HepG2 (cell line): Measurements from ENCODE around the gene KDM4B.

Source experiments
- EZH2 ChIP-seq: conservative IDR thresholded peaks from 2 replicates; pipeline ENCODE4 v1.6.1; 2012; ENCODE audit warnings: mild to moderate bottlenecking, low read depth, low read length, moderate library complexity
- JUN ChIP-seq: sonication (generic); formaldehyde crosslinking; IDR thresholded peaks from 2 replicates; pipeline ENCODE4 v1.4.0; 2020; ENCODE audit warnings: mild to moderate bottlenecking, missing genetic modification reagents
- POLR2A ChIP-seq, 2 experiments: IDR thresholded peaks; 2 replicates each; pipeline ENCODE4 v1.6.1; 2011; ENCODE audit warnings: low read depth in 2 of 2, low read length in 2 of 2, mild to moderate bottlenecking in 1 of 2, moderate library complexity in 1 of 2; ENCODE audit not compliant: insufficient read depth in 1 of 2
- SIN3A ChIP-seq: IDR thresholded peaks from 2 replicates; pipeline ENCODE4 v1.6.1; 2011; ENCODE audit warnings: low read depth, mild to moderate bottlenecking, control low read depth, low read length, borderline replicate concordance
- ZBTB42 ChIP-seq: sonication (generic); formaldehyde crosslinking; IDR thresholded peaks from 2 replicates; pipeline ENCODE4 v1.5.0; 2020; ENCODE audit warnings: mild to moderate bottlenecking, missing genetic modification reagents
- ZFP36L1 ChIP-seq: sonication (generic); formaldehyde crosslinking; IDR thresholded peaks from 2 replicates; pipeline ENCODE4 v1.8.0; 2022; ENCODE audit warnings: mild to moderate bottlenecking, missing genetic modification reagents, moderate library complexity
- TF ChIP-seq, protein P1 (sequence below): sonication (generic); formaldehyde crosslinking; IDR thresholded peaks from 2 replicates; pipeline ENCODE4 v1.5.0; 2020; ENCODE audit warnings: mild to moderate bottlenecking, missing genetic modification reagents, moderate library complexity
- TF ChIP-seq, protein P2 (sequence below): sonication (generic); formaldehyde crosslinking; IDR thresholded peaks from 2 replicates; pipeline ENCODE4 v1.4.0; 2020; ENCODE audit warnings: missing genetic modification reagents
- TF ChIP-seq, protein P3 (sequence below): sonication (generic); formaldehyde crosslinking; IDR thresholded peaks from 2 replicates; pipeline ENCODE4 v1.5.0; 2020; ENCODE audit warnings: missing genetic modification reagents

DNA sequence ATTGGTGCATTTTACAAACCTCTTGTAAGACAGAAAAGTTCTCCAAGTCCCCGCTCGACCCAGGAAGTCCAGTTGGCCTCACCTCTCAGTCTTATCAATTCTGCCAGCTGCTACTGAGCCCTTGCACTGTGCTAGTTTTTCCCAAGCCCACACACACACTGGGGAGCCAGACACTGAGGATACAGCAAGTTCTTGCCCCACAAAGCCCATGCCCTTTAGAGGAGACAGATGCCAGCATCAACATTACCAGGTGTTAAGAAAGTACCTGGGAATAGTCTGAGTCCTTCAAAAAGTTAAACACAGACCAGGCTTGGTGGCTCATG lies 196.7 kb downstream of the KDM4B start:
- TF ChIP-seq, protein P1, sequence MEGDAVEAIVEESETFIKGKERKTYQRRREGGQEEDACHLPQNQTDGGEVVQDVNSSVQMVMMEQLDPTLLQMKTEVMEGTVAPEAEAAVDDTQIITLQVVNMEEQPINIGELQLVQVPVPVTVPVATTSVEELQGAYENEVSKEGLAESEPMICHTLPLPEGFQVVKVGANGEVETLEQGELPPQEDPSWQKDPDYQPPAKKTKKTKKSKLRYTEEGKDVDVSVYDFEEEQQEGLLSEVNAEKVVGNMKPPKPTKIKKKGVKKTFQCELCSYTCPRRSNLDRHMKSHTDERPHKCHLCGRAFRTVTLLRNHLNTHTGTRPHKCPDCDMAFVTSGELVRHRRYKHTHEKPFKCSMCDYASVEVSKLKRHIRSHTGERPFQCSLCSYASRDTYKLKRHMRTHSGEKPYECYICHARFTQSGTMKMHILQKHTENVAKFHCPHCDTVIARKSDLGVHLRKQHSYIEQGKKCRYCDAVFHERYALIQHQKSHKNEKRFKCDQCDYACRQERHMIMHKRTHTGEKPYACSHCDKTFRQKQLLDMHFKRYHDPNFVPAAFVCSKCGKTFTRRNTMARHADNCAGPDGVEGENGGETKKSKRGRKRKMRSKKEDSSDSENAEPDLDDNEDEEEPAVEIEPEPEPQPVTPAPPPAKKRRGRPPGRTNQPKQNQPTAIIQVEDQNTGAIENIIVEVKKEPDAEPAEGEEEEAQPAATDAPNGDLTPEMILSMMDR (CRISPR knock-in tag): no peak
- TF ChIP-seq, protein P2, sequence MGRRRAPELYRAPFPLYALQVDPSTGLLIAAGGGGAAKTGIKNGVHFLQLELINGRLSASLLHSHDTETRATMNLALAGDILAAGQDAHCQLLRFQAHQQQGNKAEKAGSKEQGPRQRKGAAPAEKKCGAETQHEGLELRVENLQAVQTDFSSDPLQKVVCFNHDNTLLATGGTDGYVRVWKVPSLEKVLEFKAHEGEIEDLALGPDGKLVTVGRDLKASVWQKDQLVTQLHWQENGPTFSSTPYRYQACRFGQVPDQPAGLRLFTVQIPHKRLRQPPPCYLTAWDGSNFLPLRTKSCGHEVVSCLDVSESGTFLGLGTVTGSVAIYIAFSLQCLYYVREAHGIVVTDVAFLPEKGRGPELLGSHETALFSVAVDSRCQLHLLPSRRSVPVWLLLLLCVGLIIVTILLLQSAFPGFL: no peak
- no peak for TF ChIP-seq ZFP36L1
- no peak for TF ChIP-seq ZBTB42
- no peak for TF ChIP-seq EZH2
- TF ChIP-seq POLR2A (IDR thresholded peaks at IDR 0.05; ENCODE audit: insufficient read depth in 1 of 2, low read depth in 2 of 2, low read length in 2 of 2): no peak
- no peak for TF ChIP-seq JUN
- TF ChIP-seq, protein P3, sequence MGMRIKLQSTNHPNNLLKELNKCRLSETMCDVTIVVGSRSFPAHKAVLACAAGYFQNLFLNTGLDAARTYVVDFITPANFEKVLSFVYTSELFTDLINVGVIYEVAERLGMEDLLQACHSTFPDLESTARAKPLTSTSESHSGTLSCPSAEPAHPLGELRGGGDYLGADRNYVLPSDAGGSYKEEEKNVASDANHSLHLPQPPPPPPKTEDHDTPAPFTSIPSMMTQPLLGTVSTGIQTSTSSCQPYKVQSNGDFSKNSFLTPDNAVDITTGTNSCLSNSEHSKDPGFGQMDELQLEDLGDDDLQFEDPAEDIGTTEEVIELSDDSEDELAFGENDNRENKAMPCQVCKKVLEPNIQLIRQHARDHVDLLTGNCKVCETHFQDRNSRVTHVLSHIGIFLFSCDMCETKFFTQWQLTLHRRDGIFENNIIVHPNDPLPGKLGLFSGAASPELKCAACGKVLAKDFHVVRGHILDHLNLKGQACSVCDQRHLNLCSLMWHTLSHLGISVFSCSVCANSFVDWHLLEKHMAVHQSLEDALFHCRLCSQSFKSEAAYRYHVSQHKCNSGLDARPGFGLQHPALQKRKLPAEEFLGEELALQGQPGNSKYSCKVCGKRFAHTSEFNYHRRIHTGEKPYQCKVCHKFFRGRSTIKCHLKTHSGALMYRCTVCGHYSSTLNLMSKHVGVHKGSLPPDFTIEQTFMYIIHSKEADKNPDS (CRISPR knock-in tag): no peak
- TF ChIP-seq SIN3A: no peak
